ENCODE measurements around the gene ALDH3A1.
"Not testable (repeated sequence)": the region's sequence is repeated elsewhere in the genome, so short reads cannot be mapped to it uniquely, and the experiment has no call there.

Gene ALDH3A1

DNA sequence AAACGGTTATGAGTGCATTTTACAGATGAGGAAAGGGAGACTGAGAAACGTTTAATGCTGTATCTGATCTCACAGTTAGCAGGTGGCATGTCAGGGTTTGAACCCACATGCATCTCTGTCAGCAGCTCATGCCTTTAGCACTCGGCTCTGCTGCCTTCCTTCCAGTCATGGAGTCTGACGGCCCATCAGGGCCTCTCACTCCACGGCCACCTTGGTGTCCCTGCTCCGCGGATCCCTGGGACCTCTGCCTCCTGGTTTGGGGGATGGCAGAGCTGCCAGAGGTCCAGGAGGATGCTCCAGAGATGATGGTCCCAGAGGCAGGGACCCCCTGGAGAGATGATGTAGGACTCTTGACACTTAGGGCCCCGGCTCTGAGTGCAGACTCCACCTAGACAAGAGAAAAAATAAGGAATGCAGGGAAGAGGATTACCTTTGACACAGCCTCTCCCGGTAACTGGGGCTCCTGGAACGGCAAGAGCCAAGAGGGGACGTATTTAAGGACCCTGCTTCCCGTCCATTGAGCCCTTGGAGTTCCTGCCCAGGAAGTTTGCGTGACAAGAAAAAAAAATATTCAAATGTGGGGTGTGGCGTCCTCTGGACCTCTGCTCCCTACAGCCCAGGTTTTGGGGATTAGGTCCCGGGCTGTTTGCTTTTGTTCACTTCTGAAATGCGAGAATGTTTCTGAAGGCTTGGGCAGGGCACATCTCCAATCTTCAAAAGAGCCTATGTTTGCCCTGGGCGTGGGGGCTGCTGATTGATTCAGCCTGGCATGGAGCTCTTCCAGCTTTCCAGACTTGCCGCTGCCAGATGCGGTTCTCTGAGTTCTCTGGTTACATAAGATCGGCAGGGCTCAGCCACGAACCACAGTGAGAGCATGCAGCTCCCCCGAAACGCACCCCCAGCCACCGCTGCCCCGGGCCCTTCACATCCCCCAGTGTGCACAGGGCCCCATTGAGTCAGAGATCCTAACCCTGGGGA lies at the start of gene ALDH3A1:
TSS of gene ALDH3A1 (minus strand) at position 470 of the 978 bp plus-strand sequence. CDS start 3,169 bp downstream, outside the sequence.
- DNase-seq (ENCODE audit: low spot score) = peak; percentile 65

DNA sequence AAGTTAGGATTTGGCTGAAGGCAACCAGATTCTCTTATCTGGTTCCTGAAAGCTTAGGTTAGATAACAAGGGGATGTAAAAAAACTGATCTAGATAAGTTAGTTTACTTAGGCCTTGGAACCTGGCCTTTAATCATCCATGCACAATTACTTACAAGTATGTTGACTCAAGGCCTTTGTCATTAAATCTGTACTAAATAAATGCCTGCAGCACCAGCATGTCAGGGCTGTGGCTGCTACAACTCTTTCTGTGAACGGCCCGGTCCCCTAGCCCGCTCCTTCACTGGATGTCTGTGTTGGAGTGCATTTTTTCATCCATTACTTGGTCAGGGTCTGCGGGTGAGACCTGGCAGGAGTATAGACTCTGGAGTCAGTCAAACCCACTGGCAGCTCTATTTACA lies 48.4 kb upstream of the ALDH3A1 start:
- DNase-seq (ENCODE audit: low spot score) = no peak

DNA sequence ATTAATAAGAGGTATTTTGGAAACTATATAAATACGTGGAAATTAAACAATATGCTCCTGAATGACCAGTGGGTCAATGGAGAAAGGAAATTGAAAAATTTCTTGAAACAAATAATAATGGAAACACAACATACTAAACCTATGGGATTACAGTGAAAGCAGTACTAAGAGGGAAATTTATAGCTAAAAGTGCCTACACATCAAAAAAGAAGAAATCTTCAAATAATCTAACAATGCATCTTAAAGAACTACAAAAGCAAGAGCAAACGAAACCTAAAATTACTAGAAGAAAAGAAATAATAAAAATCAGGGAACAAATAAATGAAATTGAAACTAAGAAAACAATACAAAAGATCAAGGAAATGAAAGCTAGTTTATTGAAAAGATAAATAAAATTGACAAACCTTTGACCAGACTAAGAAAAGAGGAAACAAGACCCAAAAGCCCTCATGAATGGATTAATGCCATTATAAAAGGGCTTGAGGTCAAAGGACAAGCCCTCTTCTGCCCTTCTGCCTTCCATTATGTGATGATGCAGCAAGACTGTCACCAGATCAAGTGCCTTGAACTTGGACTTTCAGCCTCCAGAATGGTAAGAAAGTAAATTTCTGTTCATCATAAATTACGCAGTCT lies 43.9 kb upstream of the ALDH3A1 start:
- DNase-seq (ENCODE audit: low spot score) = no peak

DNA sequence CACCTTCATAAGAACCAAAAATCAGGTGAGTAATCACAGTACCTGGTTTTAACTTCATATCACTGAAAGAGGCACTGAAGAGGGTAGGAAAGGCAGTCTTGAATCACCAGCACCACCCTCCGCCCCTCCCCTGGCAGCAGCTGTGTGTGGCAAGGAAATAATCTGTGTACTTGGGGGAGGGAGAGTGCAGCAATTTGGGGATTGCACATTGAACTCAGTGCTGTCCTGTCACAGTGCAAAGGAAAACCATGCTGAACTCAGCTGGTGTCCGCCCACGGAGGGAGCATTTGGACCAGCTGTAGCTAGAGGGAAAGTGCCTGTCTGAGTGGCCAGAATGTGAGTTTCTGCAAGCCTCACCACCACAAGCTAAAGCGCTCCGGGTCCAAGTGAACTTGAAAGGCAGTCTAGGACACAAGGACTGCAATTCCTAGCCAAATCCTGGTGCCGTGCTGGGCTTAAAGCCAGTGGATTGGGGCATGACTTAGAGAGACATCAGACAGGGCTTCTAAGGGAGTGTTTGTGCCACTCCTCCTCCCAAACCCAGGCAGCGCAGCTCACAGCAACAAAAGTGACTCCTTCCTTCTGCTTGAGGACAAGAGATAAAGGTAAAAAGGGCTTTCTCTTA lies 39.7 kb upstream of the ALDH3A1 start:
- DNase-seq (ENCODE audit: low spot score) = no peak

DNA sequence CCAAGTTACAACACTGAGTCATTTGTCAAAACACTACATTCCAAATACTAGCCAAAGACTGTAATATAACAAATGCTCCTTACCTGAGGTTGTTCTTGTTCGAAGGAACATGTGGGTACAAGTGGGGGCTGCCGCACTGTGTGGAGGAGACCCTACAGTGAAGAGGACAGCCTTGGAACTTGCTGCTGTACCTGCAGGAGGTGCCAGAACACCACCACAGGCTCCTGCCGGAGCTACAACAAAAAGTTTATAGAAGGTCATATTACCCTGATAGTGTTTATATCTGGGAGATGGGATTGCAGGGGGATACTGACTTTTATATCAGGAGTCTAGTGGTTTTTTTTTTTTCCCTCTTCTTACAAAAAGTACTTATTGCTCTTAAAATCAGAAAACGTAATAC lies 37.8 kb upstream of the ALDH3A1 start:
- no peak for DNase-seq (ENCODE audit: low spot score)

DNA sequence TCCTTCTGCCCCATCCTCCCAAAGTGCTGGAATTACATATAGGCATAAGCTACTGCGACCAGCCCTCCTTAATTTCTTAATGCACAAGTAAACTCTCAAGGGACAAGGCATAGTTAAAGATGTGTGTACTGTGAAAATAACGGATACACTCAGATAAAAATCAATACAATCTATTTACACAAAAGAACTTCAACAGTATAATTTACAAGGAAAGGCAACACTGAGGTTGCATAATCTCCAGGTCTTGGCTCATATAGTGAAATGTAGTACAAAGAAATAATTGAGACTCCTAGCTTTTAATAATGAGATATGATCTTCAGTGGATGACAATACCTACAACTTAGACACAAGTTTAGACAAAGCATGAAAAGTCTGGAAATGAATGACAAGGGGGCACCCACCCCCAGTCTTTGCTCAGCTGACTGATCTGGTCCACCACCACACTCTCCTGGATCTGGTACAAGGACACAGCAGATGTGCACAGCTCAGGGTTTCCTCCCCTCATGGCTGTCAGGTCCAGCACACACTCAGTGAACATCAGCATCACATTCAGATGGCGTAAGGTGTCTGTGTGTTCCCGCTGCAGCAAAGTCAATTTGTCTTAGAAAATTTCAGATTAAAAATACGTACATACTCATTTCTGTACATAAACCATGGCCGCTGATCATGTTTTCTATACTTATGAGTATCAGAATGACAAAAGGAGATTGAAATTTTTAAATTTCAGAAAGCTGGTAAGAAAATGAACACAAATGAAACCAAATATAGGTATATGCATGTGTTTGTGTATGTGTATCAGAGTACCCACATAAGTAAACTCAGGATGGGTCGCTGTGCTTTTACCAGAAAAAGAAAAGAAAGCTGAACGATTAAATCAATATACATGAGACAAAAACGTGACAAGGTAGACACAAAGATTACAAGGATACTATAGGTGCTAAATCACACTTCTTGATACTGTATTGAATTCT lies 33.7 kb upstream of the ALDH3A1 start:
- DNase-seq (ENCODE audit: low spot score) = no peak

DNA sequence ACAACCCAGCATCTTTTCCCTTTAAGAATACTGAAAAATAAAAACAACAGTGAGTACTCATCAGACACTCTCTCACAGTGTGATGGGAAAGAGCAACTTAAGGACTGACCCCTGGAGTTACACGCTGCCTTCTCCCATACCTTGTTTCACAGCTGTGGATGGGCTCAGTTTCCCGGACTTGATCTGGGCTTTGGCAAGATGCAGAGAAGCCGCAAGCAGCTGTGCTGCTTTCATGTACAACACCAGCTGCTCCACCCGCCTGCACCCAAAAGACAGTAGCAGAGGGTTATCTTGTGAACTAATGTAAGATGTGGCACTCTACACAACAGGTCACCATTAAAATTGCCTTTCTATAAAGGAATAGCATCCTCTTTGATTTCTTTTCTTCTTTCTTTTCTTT lies 32.7 kb upstream of the ALDH3A1 start:
- no peak for DNase-seq (ENCODE audit: low spot score)

DNA sequence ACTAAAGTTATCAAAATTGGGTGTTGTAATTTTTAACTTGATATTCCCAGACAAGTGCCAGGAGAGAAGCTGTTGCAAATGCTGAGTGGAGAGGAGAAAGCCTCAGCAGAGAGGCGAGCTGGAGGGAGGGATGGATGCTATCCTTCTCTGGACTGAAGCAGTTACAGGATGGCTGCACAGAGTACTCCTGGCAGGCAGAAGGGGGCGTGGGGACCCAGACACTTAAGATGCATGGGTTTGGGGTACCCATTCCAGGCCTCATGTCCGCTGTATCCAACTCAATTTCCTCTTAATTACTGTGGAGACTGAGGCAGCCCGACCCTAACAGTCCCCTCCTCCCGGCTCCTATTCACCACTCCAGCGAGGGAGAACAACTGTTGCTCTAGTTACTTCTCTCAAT lies 25.4 kb upstream of the ALDH3A1 start:
- no peak for DNase-seq (ENCODE audit: low spot score)

DNA sequence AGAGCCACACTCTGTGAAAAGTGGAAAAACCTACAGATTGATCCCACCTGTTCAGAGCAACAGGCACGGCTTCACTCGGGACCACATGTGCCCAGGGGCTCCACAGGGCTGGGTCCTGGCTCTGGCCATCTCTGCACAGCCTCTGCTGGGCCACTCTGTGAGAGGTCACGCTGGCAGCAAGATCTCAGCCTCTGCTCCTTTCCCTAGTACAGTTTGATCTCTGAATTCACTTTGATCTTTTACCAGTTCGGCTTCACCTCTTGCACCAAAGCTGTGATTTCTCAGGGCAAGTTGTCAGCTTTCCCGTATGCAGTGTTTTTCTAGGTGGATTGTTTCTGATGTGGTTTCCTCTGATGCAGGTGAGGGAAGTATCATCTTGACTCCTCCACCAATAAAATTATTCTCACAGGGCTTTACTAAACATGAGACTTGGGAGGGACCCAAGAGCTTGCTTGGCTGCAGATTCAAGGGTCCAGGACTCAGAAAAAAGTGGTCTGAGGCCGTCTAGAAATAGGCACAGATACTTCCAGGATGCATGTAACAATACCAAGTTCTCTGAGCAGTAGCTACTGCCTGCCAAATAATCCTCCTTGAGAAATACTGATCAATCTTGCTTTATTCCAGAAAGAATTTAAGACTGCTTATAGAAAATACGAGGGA lies 24.0 kb upstream of the ALDH3A1 start:
- DNase-seq (ENCODE audit: low spot score) = no peak

DNA sequence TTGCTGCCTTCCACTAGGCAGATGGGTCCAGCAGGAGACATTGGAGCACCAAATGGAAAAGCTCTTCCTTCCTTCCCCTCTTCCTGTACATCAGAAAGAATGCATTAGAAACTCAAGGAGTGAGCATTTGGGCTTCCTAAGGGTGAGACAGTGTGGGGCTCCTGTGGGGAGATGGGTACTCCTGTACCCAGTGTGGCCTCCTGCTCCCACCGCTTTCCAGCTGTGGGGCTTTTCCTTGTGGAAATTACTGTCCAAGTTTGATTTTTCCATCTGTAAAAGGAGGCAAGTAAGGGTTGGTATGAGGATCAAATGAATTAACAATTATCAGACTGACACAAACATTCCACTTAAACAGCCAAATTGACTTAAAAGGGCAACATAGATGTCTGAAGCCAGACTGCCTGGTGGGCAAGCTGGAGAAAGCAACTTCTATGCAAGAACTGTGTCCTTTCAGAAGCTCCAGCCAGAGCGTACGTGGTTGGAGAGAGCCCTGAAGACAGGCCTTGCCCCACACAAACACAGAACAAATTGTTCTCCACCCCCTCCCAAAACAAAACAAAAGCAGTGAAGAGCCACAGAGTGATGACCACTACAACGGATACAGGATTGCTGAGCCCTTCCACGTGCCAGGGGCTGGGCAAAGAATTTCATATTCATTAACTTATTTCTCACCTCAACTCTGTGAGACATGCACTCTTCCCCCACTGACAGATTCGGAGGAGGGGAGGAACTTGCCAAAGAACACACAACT lies 23.1 kb upstream of the ALDH3A1 start:
- DNase-seq (ENCODE audit: low spot score) = no peak

DNA sequence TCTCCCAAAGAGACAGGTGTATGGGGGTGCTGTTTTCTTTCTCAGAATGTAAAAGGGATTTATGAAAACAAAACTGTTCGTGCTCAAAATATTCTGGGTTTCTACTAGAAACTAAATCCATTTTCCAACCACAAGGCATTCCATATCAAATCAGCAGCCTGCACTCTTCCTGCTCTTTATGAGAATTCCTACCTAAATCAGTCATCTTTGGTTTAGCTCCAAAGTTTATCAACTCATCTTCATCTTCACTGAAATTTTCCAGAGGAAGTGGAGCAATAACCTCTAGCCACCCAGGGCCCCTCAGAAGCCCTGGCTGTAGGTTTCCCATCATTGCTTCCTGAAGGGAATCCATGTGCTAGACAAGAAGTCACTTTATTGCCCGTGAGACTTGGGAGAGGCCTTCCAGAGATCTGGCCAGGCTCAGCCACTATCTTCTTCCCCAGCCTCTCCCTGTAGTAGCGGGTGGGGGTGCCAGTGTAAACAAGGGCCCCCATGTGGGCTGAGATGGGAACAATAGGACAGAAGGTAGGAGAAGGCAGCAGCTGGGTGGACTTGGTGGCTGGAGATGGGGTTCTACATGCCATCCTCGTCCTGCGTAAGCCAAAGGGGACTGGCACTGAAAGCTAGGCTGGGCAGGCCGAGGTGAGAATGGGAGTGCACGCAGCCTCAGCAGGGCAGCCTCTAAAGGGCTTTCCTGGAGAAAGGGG lies 22.0 kb upstream of the ALDH3A1 start:
- DNase-seq (ENCODE audit: low spot score) = peak; percentile 75

DNA sequence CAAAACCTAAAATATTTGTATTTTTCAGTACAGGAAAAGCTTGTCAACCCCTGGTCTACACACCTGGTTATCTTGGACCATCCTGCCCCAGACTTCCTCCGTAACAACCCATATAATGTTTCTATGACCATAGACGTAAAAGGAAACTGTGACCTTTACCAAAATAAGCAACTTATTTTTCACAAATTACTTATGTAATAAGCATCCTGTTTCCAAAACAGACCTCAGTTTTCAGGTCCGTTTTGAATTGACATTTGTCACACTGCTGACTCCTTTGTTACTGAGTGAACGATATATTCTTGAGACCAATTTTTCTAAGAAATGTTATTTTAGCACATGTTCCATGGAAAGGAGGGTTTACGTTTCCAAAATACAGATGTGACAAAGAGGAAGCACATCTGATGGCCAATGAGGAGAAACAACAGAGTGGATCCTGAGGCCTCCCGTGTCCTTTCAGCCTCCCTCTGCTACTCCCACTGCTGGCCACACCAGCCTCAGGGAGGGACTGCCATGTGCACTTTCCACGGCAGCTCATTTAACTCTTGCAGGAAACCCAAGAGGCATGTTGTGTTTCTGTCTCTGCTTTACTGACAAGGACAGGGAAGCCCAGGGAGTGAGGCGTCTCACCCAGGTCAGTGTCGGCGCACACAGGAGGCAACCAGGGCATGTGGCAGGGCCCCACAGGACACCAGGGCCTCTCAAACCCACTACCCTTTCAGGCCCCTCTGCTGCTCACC lies 20.1 kb upstream of the ALDH3A1 start:
- DNase-seq (ENCODE audit: low spot score) = no peak

DNA sequence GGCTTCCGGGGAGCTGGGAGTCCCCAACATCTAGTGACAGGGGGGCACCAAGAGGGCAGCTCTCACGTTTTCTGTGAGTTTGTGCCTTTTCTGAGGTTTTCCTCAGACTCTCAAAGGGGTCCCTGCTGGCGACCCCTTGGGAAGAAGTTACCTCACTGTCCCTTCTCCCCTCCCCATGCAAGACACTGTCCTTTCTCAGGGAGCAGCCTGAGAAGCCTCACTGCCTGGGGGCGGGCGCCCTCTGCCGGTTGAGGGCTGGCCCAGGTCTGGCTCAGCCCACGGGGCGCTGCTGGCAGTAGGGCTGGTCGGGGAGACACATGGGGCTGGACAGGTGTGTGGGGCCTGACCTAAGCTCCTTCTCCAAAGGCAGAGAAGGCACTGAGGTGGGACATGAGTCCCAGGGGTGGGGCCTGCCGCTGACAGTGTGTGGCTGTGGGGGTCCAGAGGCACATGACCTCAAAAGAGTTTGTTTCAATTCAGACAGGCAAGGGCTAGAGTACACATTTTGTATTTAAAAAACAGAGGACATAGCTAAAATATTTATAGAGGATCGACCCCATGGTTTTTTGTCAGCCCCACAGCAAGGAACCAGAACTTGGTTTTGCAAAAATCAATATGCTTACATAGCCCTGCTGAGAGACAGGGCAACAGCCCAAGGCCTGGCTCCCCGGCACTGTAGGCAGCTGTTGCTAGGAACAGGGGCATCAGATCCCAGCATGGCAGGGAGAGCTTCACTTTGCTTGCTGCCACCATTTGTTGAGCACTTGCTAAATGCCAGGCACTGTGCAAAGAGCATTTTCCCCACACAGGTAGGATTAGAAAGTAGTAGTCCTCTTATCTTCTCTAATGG lies 18.5 kb upstream of the ALDH3A1 start:
- DNase-seq (ENCODE audit: low spot score) = peak; percentile 92

DNA sequence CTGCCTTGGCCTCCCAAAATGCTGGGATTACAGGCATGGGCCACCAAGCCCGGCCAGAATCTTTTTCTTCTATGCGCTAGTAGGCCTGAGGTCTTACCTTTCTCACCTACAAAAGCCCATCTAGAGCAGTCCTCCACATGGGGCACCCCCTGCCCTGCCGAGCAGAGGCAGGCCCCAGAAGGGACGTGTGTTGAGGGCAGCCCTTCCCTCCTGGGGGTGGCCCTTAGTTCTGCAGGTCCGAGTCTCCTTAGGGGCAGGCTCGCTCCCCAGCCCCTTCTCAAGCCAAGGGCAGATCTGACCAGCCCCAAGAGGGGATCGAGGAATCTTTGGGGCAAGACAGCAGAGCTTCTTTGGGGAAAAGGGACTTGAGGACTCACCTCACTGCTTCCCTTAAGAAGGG lies 17.9 kb upstream of the ALDH3A1 start:
- no peak for DNase-seq (ENCODE audit: low spot score)

DNA sequence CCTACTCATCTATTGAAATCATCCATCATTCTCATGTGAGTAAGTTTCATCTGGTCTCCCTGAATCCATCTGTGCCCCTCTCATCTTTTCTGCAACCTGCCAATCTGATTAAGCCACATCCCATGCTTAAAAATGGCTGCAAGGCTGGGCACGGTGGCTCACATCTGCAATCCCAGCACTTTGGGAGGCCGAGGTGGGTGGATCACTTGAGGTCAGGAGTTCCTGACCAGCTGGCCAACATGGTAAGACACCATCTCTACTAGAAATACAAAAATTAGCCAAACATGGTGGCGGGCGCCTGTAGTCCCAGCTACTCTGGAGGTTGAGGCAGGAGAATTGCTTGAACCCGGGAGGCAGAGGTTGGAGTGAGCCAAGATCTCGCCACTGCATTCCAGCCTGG lies 15.9 kb upstream of the ALDH3A1 start:
- not testable (repeated sequence) for DNase-seq (ENCODE audit: low spot score)

DNA sequence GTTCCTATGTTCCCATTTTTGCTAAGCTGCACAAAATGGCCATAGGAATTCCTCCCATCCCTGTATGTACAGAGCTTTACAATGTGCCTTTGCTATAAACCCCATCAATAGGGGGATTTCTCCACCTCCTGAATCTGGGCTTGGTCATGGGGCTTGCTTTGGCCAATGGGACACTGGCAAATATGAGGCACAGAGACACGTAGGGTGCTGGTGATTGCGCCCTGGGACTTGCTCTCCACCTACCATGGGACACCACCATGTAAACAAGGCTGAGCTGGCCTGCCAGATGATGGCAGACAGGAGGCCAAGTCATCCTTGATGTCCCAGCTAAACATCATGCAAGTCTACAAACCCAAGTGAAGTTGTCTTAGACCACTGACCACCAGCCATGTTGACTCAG lies 15.3 kb upstream of the ALDH3A1 start:
- no peak for DNase-seq (ENCODE audit: low spot score)

DNA sequence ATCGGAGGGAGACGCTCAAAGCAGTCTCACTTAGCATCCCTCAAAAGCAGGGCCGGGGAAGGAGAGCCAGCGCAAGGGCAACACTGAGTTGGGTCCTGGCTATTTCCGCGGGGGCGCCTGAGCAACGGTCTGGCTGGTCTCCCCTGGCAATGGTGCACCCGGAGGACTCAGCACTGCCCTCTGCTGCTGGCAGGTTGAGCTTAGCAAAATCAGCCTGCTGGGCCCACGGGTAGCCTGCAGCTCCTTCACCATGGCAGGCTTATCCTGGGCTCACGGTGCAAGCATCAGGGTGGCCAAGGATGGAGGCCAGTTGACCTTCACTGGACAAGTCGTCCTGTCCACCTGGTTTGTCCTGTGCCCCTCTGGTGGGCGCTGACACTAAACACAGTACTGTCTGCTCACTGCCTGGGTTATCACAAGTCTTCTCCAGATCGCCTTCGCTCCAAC lies 14.4 kb upstream of the ALDH3A1 start:
- DNase-seq (ENCODE audit: low spot score) = peak; percentile 91

DNA sequence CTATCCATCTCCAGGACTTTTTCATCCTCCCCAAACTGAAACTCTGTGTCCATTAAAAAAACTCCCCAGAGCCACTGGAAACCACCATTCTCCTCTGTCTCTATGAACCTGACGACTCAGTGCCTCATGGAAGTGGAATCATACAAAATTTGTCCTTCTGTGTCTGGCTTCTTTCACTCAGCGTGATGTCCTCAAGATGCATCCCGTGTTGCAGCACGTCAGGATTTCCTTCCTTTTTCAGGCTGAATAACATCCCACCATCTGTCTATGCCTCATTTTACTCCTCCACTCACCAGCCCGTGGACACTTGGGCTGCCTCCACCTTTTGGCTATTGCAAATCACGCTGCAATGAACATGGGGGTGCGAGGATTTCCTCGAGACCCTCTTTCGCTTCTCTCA lies 12.6 kb upstream of the ALDH3A1 start:
- no peak for DNase-seq (ENCODE audit: low spot score)
